Immature natural killer cell (primary cell): Measurements from ENCODE around the gene PGBD1. TPM values are rescaled to one million over a fixed set of nuclear protein-coding genes. Genes with fewer than 3 reads are reported as not detected.

Source experiments
- DNase-seq, 3 donors: peaks; one replicate each; pipeline ENCODE4 v3.0.0; 2022; ENCODE audit warnings: mixed read lengths in 1 of 3
- H3K27ac Mint-ChIP-seq, 6 donors: one replicate each; pipeline ENCODE4 v1.8.0; 2020; ENCODE audit warnings: mixed read lengths in 6 of 6, mild to moderate bottlenecking in 5 of 6, inconsistent platforms in 4 of 6, moderate library complexity in 3 of 6
- H3K27me3 Mint-ChIP-seq, 3 donors: one replicate each; pipeline ENCODE4 v1.8.0; 2020 to 2021; ENCODE audit warnings: low read depth in 3 of 3, mild to moderate bottlenecking in 3 of 3, mixed read lengths in 3 of 3, moderate library complexity in 3 of 3, inconsistent platforms in 1 of 3
- H3K36me3 Mint-ChIP-seq, 3 donors: one replicate each; pipeline ENCODE4 v1.8.0; 2020; ENCODE audit warnings: mixed read lengths in 3 of 3, inconsistent platforms in 2 of 3, mild to moderate bottlenecking in 2 of 3
- H3K4me1 Mint-ChIP-seq, 2 donors: one replicate each; pipeline ENCODE4 v1.8.0; 2020; ENCODE audit warnings: inconsistent platforms in 2 of 2, mild to moderate bottlenecking in 2 of 2, mixed read lengths in 2 of 2, moderate library complexity in 1 of 2
- H3K4me3 Mint-ChIP-seq, 5 donors: one replicate each; pipeline ENCODE4 v1.8.0; 2020; ENCODE audit warnings: mild to moderate bottlenecking in 5 of 5, mixed read lengths in 5 of 5, inconsistent platforms in 3 of 5, moderate library complexity in 3 of 5
- H3K9me3 Mint-ChIP-seq, 6 donors: one replicate each; pipeline ENCODE4 v1.8.0; 2020; ENCODE audit warnings: mild to moderate bottlenecking in 6 of 6, mixed read lengths in 6 of 6, inconsistent platforms in 4 of 6, moderate library complexity in 3 of 6
- polyA plus RNA-seq, 3 donors: library from polyadenylated mRNA; unstranded; fragments of 300-500 nt; fragmentation: Illumina TruSeq; gene quantifications; one replicate each; pipeline ENCODE4 v1.2.3, GENCODE V29; 2021

PGBD1 gene
- polyA plus RNA-seq, 3 donors from 2014 or later: 0.46 to 1.7 (median 0.60) TPM

DNA sequence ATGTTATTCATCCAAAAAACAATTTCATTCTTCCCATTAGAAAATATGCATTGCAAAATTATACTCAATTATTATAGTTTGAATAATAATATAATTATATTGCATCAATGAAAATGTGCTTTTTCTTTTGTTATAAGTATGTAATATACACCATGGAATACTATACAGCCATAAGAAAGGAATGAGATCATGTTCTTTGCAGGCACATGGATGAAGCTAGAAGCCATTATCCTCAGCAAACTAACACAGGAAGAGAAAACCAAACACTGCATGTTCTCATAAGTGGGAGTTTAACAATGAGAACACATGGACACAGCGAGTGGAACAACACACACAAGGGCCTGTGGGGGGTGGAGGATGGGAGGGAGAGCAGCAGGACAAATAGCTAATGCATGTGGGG lies 24.3 kb upstream of the PGBD1 start:
- Mint-ChIP-seq H3K9me3 (peaks cover 0 to 23% (median 4%) of the 10 kb centered on the region in 6 donors), H3K4me1 (peaks cover 20 to 27% of the 10 kb centered on the region in 2 donors), H3K27ac (no peak overlapping the region), H3K27me3 (peaks cover 2 to 16% (median 13%) of the 10 kb centered on the region in 3 donors), H3K36me3 (peaks cover 0 to 10% (median 4%) of the 10 kb centered on the region in 3 donors), H3K4me3 (no peak overlapping the region)
- DNase-seq: no peak

DNA sequence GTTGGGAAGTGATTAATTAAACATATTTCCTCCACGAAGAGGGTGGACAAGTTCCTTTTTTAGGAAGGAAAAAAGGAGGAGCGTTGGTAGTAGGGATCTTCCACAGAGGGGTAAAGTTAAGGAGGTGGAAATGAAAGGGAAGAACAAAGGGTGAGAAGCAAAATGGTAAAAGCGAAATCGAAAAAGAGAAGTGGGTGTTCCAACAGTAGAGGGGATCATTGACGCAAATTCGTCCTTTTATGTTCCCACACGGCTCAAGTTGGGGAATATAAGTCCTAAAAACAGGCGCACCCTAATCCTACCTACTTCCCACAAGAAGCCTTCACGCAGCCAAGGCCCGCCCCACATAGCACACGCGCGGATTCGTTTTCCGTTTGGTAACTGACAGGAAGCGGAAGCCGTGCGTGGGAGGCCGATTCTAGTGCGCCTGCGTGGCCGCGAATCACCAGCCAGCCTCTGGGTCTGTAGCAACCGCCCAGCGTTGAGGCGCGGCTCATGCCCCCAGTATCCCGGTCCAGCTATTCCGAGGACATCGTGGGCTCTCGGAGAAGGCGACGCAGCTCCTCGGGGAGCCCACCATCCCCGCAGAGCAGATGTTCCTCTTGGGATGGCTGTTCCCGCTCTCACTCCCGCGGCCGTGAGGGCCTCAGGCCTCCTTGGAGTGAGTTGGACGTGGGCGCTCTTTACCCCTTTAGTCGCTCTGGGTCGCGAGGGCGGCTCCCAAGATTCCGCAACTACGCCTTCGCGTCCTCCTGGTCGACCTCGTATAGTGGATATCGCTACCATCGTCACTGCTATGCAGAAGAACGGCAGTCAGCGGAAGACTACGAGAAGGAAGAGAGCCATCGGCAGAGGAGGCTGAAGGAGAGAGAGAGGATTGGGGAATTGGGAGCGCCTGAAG lies 22.2 kb upstream of the PGBD1 start, which contains the start of gene NKAPL:
Gene NKAPL (plus strand): TSS at position 421 of the 901 bp plus-strand sequence. CDS start 75 bp downstream, at position 496.
- Mint-ChIP-seq H3K4me3 (peak within 1 kb of the TSS; percentile 37 to 80 (median 69)), H3K4me1 (peaks cover 9 to 16% of the 10 kb centered on the region in 2 donors), H3K36me3 (peaks cover 0 to 10% (median 4%) of the 10 kb centered on the region in 3 donors), H3K27ac (peak within 1 kb of the TSS in 3 of 6 donors; percentile 28 to 56 (median 32)), H3K9me3 (peaks cover 0 to 23% (median 3%) of the 10 kb centered on the region in 6 donors), H3K27me3 (peaks cover 2 to 21% (median 13%) of the 10 kb centered on the region in 3 donors)
- DNase-seq: peak; percentile 51 to 66 (median 52)

- H3K4me3 Mint-ChIP-seq: no peak overlapping the region
- H3K27ac Mint-ChIP-seq: no peak overlapping the region
These were observed 17.4 kb upstream of the PGBD1 start for GRCh38 chr6:28263922-28264321.

DNA sequence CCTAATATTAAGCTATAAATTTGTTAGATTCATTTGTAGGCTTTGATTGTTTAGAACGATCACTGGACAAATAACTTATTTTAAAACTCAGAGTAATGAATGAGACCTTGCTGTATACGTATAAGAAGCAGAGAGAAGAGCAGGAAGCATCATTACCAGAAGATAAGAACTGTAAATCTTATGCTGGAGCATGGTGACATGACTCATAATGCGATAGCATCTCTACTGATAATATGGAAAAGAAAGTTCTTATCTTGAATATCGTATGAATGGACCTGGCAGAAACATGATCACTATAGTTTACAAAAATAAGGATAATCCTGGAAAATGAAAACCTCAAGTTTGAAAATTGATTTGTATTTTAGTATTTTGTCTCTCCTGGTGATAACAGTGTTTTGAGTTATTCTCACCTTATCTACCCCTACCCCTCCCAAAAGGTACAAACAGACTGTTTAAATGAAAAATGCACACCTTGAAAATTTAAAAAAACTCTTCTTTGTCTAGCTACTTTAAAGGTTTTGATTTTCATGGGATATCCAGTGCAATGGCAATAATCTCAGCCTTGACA lies 16.5 kb upstream of the PGBD1 start:
- no peaks in the 10 kb centered on the region for H3K4me1 Mint-ChIP-seq
- no peak overlapping the region for H3K27ac Mint-ChIP-seq
- peaks cover 0 to 18% (median 0%) of the 10 kb centered on the region in 3 donors for H3K27me3 Mint-ChIP-seq
- no peak for DNase-seq
- H3K4me3 Mint-ChIP-seq: no peak overlapping the region
- H3K9me3 Mint-ChIP-seq: peaks cover 0 to 4% (median 0%) of the 10 kb centered on the region in 6 donors
- peaks cover 0 to 5% (median under 1%) of the 10 kb centered on the region in 3 donors for H3K36me3 Mint-ChIP-seq

More at GRCh38 chr6:28263922-28264321, 17.4 kb upstream of the PGBD1 start:
- no peak for DNase-seq
- peaks cover 0 to 14% (median 1%) of the 10 kb centered on the region in 6 donors for H3K9me3 Mint-ChIP-seq
- peaks cover 0 to 18% (median 2%) of the 10 kb centered on the region in 3 donors for H3K27me3 Mint-ChIP-seq
- H3K36me3 Mint-ChIP-seq: peaks cover 0 to 7% (median 4%) of the 10 kb centered on the region in 3 donors
- H3K4me1 Mint-ChIP-seq: peaks cover 3 to 6% of the 10 kb centered on the region in 2 donors

GRCh38 chr6:28266563-28266961 lies 14.8 kb upstream of the PGBD1 start:
- Mint-ChIP-seq H3K27ac (no peak overlapping the region), H3K36me3 (no peaks in the 10 kb centered on the region), H3K4me3 (no peak overlapping the region), H3K27me3 (peaks cover 0 to 11% (median 0%) of the 10 kb centered on the region in 3 donors), H3K4me1 (peaks cover 1 to 8% of the 10 kb centered on the region in 2 donors), H3K9me3 (no peaks in the 10 kb centered on the region)
- DNase-seq: no peak

DNA sequence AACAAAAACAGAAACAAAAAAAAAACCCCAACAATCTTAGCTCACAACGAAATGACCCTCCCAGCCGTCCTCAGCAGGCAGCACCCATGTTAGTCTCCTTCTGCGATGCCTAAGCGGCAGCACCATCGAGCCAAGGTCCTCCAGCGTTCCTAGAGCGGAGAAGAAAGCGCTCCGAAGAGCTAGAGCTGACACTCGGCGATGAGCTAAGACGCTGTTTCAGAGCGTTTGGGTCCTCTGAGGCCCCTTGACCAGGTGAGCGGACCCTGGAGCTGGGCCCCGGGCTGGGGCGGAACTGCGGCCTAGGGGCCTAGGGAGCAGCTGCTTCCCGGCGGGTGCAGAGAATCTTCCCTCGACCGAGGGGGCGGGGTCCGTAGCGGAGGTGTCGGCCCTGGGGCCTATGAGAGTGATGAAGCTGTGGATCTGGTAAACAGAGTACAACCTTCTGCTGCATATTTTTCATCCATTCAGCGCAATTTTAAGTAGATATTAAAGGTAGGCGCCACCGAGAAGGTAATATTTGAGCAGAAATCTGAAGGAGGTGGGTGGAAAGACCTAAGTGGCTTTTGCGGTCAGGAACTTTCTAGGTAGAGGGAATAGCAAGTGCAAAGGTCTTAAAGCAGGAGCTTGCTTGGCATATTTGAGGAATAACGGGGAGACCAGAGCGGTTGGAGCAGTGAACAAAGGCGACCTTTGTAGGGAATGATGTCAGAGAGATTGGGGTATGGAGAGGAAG lies 14.2 kb upstream of the PGBD1 start, which contains the start of gene ZSCAN26:
Gene ZSCAN26 (plus strand): TSS at position 182 of the 733 bp plus-strand sequence. CDS start 4,777 bp downstream, outside the sequence.
- peak; percentile 80 to 86 (median 85) for DNase-seq
- no peak within 1 kb of the TSS for H3K4me3 Mint-ChIP-seq

GRCh38 chr6:28267695-28268059 lies 13.7 kb upstream of the PGBD1 start:
- Mint-ChIP-seq H3K4me1 (peaks cover 1 to 8% of the 10 kb centered on the region in 2 donors), H3K9me3 (no peaks in the 10 kb centered on the region), H3K36me3 (peaks cover 0 to 5% (median 4%) of the 10 kb centered on the region in 3 donors), H3K27me3 (peaks cover 0 to 6% (median 1%) of the 10 kb centered on the region in 3 donors), H3K27ac (no peak overlapping the region), H3K4me3 (no peak overlapping the region)
- no peak for DNase-seq

More for the DNA sequence above, 14.2 kb upstream of the PGBD1 start, which contains the start of gene ZSCAN26:
- Mint-ChIP-seq H3K27ac (no peak within 1 kb of the TSS), H3K36me3 (no peaks in the 10 kb centered on the region), H3K27me3 (peaks cover 0 to 9% (median 0%) of the 10 kb centered on the region in 3 donors), H3K4me1 (peaks cover 1 to 8% of the 10 kb centered on the region in 2 donors), H3K9me3 (no peaks in the 10 kb centered on the region)

DNA sequence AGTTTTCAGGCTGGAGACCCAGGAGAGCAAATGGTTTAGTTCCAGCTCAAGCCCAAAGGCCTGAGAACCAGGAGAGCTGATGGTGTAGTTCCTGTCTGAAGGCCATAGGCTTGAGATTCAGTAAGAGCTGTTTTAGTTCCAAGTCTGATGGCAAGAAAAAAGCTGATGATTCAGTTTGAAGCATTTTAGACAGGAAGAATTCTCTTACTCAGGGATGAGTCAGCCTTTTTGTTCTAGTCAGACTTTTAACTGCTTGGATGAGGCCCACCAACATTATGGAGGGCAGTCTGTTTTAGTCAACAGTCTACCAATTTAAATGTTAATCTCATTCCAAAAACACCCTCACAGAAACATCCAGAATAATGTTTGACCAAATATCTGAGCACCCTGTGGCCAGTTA lies 11.9 kb upstream of the PGBD1 start:
- Mint-ChIP-seq H3K27me3 (peaks cover 0 to 1% (median 0%) of the 10 kb centered on the region in 3 donors), H3K27ac (no peak overlapping the region), H3K36me3 (peaks cover 5 to 15% (median 12%) of the 10 kb centered on the region in 3 donors), H3K4me3 (no peak overlapping the region), H3K4me1 (peaks cover 1 to 8% of the 10 kb centered on the region in 2 donors), H3K9me3 (no peaks in the 10 kb centered on the region)
- no peak for DNase-seq

GRCh38 chr6:28274888-28275287 lies 6.5 kb upstream of the PGBD1 start:
- DNase-seq: no peak
- peaks cover 28 to 38% (median 29%) of the 10 kb centered on the region in 3 donors for H3K36me3 Mint-ChIP-seq
- H3K27ac Mint-ChIP-seq: peak overlapping the region in 2 of 6 donors; percentile 7 to 34
- peaks cover 1 to 15% of the 10 kb centered on the region in 2 donors for H3K4me1 Mint-ChIP-seq
- no peaks in the 10 kb centered on the region for H3K9me3 Mint-ChIP-seq
- H3K27me3 Mint-ChIP-seq: peaks cover 0 to 1% (median 0%) of the 10 kb centered on the region in 3 donors
- no peak overlapping the region for H3K4me3 Mint-ChIP-seq

DNA sequence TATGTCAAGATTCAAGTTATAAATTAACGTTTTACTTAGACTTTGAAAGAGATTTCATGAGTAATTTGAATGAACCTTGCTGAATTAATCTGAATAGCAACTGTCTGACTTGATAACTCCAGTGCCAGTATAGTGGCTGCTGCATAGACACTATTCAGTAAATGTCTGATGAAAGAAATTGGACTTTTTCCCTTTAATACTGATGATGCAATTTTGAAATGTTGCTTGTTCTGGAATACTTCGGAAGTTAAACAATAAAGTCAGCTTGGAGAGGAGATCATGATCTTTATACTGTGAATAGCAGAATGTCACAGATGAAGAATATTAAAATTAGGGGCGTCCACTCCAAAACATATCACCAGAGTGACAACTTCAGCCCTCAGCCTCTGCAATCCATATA lies 3.6 kb upstream of the PGBD1 start:
- Mint-ChIP-seq H3K27ac (no peak overlapping the region), H3K4me1 (peaks cover 7 to 18% of the 10 kb centered on the region in 2 donors), H3K36me3 (peaks cover 23 to 41% (median 23%) of the 10 kb centered on the region in 3 donors), H3K9me3 (no peaks in the 10 kb centered on the region), H3K4me3 (no peak overlapping the region), H3K27me3 (peaks cover 0 to 6% (median 3%) of the 10 kb centered on the region in 3 donors)
- DNase-seq: no peak

GRCh38 chr6:28280595-28281287 lies 631 bp upstream of the PGBD1 start:
- peaks cover 7 to 29% (median 9%) of the 10 kb centered on the region in 3 donors for H3K36me3 Mint-ChIP-seq
- H3K4me1 Mint-ChIP-seq: peaks cover 7 to 11% of the 10 kb centered on the region in 2 donors
- no peak overlapping the region for H3K27ac Mint-ChIP-seq
- H3K27me3 Mint-ChIP-seq: peaks cover 0 to 8% (median 7%) of the 10 kb centered on the region in 3 donors
- no peak for DNase-seq
- no peaks in the 10 kb centered on the region for H3K9me3 Mint-ChIP-seq
- peak overlapping the region; percentile 70 to 80 (median 79) for H3K4me3 Mint-ChIP-seq

DNA sequence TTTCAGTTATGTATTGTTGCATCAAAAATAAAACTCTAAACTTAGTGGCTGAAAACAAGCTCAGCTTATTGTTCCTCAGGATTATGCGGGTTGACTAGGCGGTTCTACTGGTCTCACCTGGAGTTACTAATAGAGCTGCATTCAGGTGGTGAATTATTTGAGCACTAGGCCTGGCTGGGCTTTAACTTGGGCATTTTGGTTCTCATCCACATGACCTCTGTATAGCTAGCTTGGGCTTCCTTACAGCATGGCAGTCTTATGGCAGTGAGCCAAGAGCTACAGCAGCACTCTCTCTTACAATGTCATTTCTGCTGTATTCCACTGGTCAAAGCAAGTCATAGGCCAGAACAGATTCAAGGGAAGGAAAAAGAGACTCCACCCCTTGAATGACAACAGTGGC lies 1.6 kb downstream of the PGBD1 start:
- DNase-seq: no peak
- H3K27me3 Mint-ChIP-seq: peaks cover 0 to 8% (median 7%) of the 10 kb centered on the region in 3 donors
- H3K9me3 Mint-ChIP-seq: peaks cover 0 to 1% (median 0%) of the 10 kb centered on the region in 6 donors
- H3K4me1 Mint-ChIP-seq: peaks cover 7 to 11% of the 10 kb centered on the region in 2 donors
- no peak overlapping the region for H3K4me3 Mint-ChIP-seq
- H3K36me3 Mint-ChIP-seq: peaks cover 8 to 15% (median 8%) of the 10 kb centered on the region in 3 donors
- H3K27ac Mint-ChIP-seq: no peak overlapping the region
